WERI-Rb-1 (cell line): ENCODE results near the gene SERPINI1.
"Not testable (repeated sequence)": the region's sequence is repeated elsewhere in the genome, so short reads cannot be mapped to it uniquely, and the experiment has no call there.

Experiments
- DNase-seq: peaks from one replicate; pipeline ENCODE4 v3.0.0-alpha.2; 2020
- H3K27ac ChIP-seq: fragments of 250-450 bp; sonication (Bioruptor Pico); 2 replicates; pipeline ENCODE4 v1.5.1; 2020; ENCODE audit warnings: mild to moderate bottlenecking, moderate library complexity
- H3K27me3 ChIP-seq: fragments of 250-450 bp; sonication (Bioruptor Pico); 2 replicates; pipeline ENCODE4 v1.5.1; 2021; ENCODE audit warnings: mild to moderate bottlenecking, low read depth, moderate library complexity; ENCODE audit not compliant: insufficient read depth, severe bottlenecking
- H3K36me3 ChIP-seq: fragments of 250-450 bp; sonication (Bioruptor Pico); 2 replicates; pipeline ENCODE4 v1.5.1; 2020; ENCODE audit warnings: mild to moderate bottlenecking, moderate library complexity
- H3K4me3 ChIP-seq: 2 replicates; pipeline ENCODE4 v1.5.1; 2011; ENCODE audit warnings: low read depth, mild to moderate bottlenecking, control low read depth, low read length
- H3K9me3 ChIP-seq: fragments of 250-450 bp; sonication (Bioruptor Pico); 2 replicates; pipeline ENCODE4 v1.5.1; 2021; ENCODE audit warnings: mild to moderate bottlenecking, moderate library complexity; ENCODE audit not compliant: severe bottlenecking
- TF ChIP-seq, protein P1 (sequence below): IDR thresholded peaks from 2 replicates; pipeline ENCODE4 v1.5.1; 2011; ENCODE audit warnings: low read depth, mild to moderate bottlenecking, control low read depth, inconsistent platforms, low read length

SERPINI1 gene

DNA sequence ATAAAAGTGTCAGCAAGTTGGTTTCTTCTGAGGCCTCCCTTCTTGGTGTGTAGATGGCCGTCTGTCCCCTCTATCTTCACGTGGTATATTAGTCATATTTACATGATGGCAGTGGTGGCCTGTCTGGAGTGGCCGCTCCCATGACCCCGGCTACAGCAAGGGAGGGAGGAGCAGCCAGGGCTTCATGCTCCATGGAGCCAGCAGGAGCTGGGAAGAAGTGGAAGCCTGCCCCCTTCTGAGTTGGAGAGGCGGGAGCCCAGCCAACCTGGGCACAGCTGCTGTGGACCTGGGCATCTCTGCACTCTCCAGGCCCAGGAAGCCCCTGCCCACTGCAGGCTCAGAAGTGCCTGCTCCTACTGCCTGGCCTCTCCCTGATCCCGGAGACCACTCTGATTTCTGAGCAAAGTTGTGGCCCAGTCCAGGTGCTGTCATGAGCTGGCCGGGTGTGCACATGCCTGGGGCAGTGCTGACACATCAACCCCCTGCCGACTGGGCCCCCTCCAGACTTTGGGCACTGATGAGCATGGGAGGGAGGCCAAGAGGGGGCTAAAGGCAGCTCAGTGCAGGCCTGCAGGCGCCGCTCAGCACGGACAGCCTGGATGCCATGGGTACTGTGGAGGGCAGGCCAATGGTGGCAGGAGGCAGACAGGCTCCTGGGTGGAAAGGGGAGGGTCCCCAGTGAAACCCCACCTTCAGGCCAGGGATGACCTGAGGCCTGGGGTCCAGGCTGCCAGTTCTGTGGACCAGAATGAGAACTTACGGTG lies 84.8 kb downstream of the SERPINI1 start:
- no peak for DNase-seq
- Histone ChIP-seq H3K27me3 (no peaks in the 10 kb centered on the region), H3K36me3 (no peaks in the 10 kb centered on the region), H3K9me3 (no peaks in the 10 kb centered on the region), H3K27ac (no peak overlapping the region), H3K4me3 (no peak overlapping the region)
- TF ChIP-seq, protein P1, sequence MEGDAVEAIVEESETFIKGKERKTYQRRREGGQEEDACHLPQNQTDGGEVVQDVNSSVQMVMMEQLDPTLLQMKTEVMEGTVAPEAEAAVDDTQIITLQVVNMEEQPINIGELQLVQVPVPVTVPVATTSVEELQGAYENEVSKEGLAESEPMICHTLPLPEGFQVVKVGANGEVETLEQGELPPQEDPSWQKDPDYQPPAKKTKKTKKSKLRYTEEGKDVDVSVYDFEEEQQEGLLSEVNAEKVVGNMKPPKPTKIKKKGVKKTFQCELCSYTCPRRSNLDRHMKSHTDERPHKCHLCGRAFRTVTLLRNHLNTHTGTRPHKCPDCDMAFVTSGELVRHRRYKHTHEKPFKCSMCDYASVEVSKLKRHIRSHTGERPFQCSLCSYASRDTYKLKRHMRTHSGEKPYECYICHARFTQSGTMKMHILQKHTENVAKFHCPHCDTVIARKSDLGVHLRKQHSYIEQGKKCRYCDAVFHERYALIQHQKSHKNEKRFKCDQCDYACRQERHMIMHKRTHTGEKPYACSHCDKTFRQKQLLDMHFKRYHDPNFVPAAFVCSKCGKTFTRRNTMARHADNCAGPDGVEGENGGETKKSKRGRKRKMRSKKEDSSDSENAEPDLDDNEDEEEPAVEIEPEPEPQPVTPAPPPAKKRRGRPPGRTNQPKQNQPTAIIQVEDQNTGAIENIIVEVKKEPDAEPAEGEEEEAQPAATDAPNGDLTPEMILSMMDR = no peak

DNA sequence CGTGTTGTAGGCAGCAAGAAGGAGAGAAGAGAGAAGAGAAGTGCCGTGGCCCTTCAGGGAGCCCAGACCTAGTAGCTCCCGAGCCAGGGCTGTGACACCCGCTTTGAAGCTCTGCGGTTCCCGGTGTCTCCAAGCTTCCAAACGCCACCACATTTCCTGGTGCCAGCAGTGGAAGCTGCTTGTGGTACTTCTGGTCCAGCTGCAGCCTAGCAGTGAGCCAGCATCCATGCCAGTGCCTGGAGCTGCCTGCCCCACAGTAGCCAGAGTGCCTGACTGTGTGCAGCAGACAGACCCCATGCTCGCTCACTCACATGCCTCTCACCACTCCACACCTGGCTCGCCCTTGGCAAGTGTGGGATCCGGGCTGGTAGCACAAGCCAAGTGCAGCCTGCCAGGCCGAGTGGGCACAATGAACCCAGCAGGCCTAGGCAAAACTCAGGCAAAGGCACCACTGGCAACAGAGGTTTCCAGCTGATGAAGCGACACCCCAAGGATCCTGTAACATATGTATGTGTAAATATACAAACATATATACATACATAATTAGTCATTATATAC lies 85.8 kb downstream of the SERPINI1 start:
- Histone ChIP-seq H3K9me3 (no peaks in the 10 kb centered on the region), H3K4me3 (no peak overlapping the region), H3K36me3 (no peaks in the 10 kb centered on the region), H3K27ac (no peak overlapping the region), H3K27me3 (no peaks in the 10 kb centered on the region)
- DNase-seq = no peak
- TF ChIP-seq, protein P1 = no peak

GRCh38 chr3:167823738-167824137 lies 88.2 kb downstream of the SERPINI1 start:
- no peaks in the 10 kb centered on the region for H3K27me3 ChIP-seq
- no peaks in the 10 kb centered on the region for H3K36me3 ChIP-seq
- no peak for DNase-seq
- no peak overlapping the region for H3K4me3 ChIP-seq
- TF ChIP-seq, protein P1 = no peak
- no peaks in the 10 kb centered on the region for H3K9me3 ChIP-seq
- no peak overlapping the region for H3K27ac ChIP-seq

DNA sequence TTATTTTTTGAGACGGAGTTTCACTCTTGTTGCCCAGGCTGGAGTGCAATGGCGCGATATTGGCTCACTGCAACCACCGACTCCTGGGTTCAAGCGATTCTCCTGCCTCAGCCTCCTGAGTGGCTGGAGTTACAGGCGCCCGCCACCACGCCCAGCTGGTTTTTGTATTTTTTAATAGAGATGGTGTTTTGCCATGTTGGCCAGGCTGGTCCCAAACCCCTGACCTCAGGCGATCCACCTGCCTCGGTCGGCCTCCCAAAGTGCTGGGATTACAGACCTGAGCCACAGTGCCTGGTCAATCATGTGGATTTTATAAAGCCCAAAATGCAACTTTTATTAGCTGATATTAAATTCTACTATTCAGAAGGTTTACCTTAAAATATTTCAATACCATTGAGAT lies 92.1 kb downstream of the SERPINI1 start:
- not testable (repeated sequence) for H3K27me3 ChIP-seq, DNase-seq, H3K9me3 ChIP-seq, H3K36me3 ChIP-seq, H3K4me3 ChIP-seq, H3K27ac ChIP-seq

DNA sequence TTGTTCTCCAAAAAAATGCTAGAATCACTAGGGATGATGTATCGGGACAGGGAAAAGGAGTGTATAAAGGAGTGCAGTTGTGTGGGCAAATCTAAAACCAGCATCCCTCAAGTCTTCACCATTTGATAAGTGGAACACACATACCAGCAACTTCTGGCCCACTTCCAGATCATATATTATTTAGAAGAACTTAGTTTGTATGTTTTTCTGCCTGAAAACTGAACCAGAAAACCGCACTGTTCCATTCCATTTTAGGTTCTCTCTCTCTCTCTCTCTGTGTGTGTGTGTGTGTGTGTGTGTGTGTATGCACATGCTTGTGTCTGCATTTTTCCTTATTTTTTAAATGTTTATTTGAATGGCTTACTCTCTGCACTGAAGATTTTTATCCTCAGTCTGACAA lies 93.5 kb downstream of the SERPINI1 start:
- Histone ChIP-seq H3K36me3 (no peaks in the 10 kb centered on the region), H3K9me3 (no peaks in the 10 kb centered on the region)
- no peak for DNase-seq

DNA sequence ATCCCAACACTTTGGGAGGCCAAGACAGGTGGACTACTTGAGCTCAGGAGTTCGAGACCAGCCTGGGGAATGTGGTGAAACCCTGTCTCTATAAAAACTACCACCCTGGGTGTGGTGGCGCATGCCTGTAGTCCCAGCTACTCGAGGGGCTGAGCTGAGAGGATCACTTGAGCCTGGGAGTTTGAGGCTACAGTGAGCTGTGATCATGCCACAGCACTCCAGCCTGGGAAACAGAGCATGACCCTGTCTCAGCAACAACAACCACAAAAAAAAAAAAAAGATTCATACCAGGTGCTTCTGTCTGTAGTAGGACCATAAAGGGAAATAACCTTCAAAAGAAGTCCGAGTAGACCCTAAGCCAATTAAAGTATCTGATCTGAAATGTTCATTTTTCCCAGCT lies 94.5 kb downstream of the SERPINI1 start:
- H3K36me3 ChIP-seq = no peaks in the 10 kb centered on the region
- no peaks in the 10 kb centered on the region for H3K27me3 ChIP-seq
- no peaks in the 10 kb centered on the region for H3K9me3 ChIP-seq
- no peak overlapping the region for H3K27ac ChIP-seq
- no peak for DNase-seq
- TF ChIP-seq, protein P1 = no peak
- no peak overlapping the region for H3K4me3 ChIP-seq

More for the DNA sequence above, 93.5 kb downstream of the SERPINI1 start:
- H3K27ac ChIP-seq = no peak overlapping the region
- H3K4me3 ChIP-seq = no peak overlapping the region
- TF ChIP-seq, protein P1 = no peak
- no peaks in the 10 kb centered on the region for H3K27me3 ChIP-seq
